Chondrocyte (in vitro differentiated cells): ENCODE data around the gene DSG2. TPM values are rescaled to one million over a fixed set of nuclear protein-coding genes. Genes with fewer than 3 reads are reported as not detected.
A peak's percentile ranks its signal among the peaks of the same experiment; 100 is the strongest.
"Not testable (repeated sequence)": the region's sequence is repeated elsewhere in the genome, so short reads cannot be mapped to it uniquely, and the experiment has no call there.

Experiments
- DNase-seq: peaks from one replicate; pipeline ENCODE4 v3.0.0; 2021; ENCODE audit warnings: mixed read lengths, low spot score
- H3K27ac Mint-ChIP-seq: one replicate; pipeline ENCODE4 v1.8.0; 2021; ENCODE audit warnings: mild to moderate bottlenecking, moderate library complexity, mixed read lengths; ENCODE audit not compliant: unreplicated experiment
- H3K27me3 Mint-ChIP-seq: 2 replicates; pipeline ENCODE4 v1.8.0; 2021; ENCODE audit warnings: low read depth, mixed read lengths
- H3K36me3 Mint-ChIP-seq: 2 replicates; pipeline ENCODE4 v1.8.0; 2021; ENCODE audit warnings: low read depth, mixed read lengths
- H3K4me1 Mint-ChIP-seq: 2 replicates; pipeline ENCODE4 v1.8.0; 2021; ENCODE audit warnings: low read depth, mild to moderate bottlenecking, mixed read lengths
- H3K4me3 Mint-ChIP-seq: one replicate; pipeline ENCODE4 v1.8.0; 2021; ENCODE audit warnings: mild to moderate bottlenecking, moderate library complexity, mixed read lengths; ENCODE audit not compliant: unreplicated experiment
- H3K9me3 Mint-ChIP-seq: 2 replicates; pipeline ENCODE4 v1.8.0; 2021; ENCODE audit warnings: low read depth, mixed read lengths
- CTCF ChIP-seq: fragments of 200-600 bp; sonication (generic); IDR thresholded peaks from 2 replicates; pipeline ENCODE4 v1.5.0; 2021; ENCODE audit warnings: antibody characterized with exemption, mild to moderate bottlenecking, moderate library complexity
- total RNA-seq: library from RNA; stranded (reverse); gene quantifications from 3 replicates; pipeline ENCODE4 v1.2.1, GENCODE V29; 2021

Gene DSG2
- total RNA-seq, 1 donor from 2014 or later = 45.0 TPM

GRCh38 chr18:31492671-31493070 is 5.3 kb upstream of the DSG2 start:
- DNase-seq = no peak
- peaks cover 4% of the 10 kb centered on the region for H3K9me3 Mint-ChIP-seq
- TF ChIP-seq CTCF = no peak

GRCh38 chr18:31493171-31493570 is 4.8 kb upstream of the DSG2 start:
- TF ChIP-seq CTCF = no peak
- no peaks in the 10 kb centered on the region for H3K27me3 Mint-ChIP-seq
- H3K36me3 Mint-ChIP-seq = no peaks in the 10 kb centered on the region
- DNase-seq = no peak
- no peak overlapping the region for H3K27ac Mint-ChIP-seq
- H3K9me3 Mint-ChIP-seq = peaks cover 4% of the 10 kb centered on the region
- H3K4me3 Mint-ChIP-seq = no peak overlapping the region
- H3K4me1 Mint-ChIP-seq = peaks cover under 1% of the 10 kb centered on the region

More at GRCh38 chr18:31492671-31493070, 5.3 kb upstream of the DSG2 start:
- no peaks in the 10 kb centered on the region for H3K27me3 Mint-ChIP-seq
- H3K27ac Mint-ChIP-seq = no peak overlapping the region
- no peaks in the 10 kb centered on the region for H3K36me3 Mint-ChIP-seq
- no peak overlapping the region for H3K4me3 Mint-ChIP-seq
- H3K4me1 Mint-ChIP-seq = peaks cover 5% of the 10 kb centered on the region

GRCh38 chr18:31493941-31494340 is 4.0 kb upstream of the DSG2 start:
- Mint-ChIP-seq H3K27me3 (no peaks in the 10 kb centered on the region), H3K9me3 (peaks cover 4% of the 10 kb centered on the region), H3K36me3 (no peaks in the 10 kb centered on the region), H3K27ac (no peak overlapping the region), H3K4me1 (peaks cover 2% of the 10 kb centered on the region), H3K4me3 (no peak overlapping the region)
- TF ChIP-seq CTCF = no peak
- no peak for DNase-seq

- not testable (repeated sequence) for H3K36me3 Mint-ChIP-seq, H3K27me3 Mint-ChIP-seq, DNase-seq, H3K9me3 Mint-ChIP-seq, H3K27ac Mint-ChIP-seq, H3K4me1 Mint-ChIP-seq, H3K4me3 Mint-ChIP-seq
These were observed 3.2 kb upstream of the DSG2 start for GRCh38 chr18:31494705-31495244.

- no peak overlapping the region for H3K27ac Mint-ChIP-seq
- TF ChIP-seq CTCF = no peak
- peaks cover 8% of the 10 kb centered on the region for H3K4me1 Mint-ChIP-seq
- no peaks in the 10 kb centered on the region for H3K9me3 Mint-ChIP-seq
- H3K36me3 Mint-ChIP-seq = no peaks in the 10 kb centered on the region
- DNase-seq = no peak
- H3K27me3 Mint-ChIP-seq = no peaks in the 10 kb centered on the region
- H3K4me3 Mint-ChIP-seq = peak overlapping the region; percentile 89
These were observed 557 bp upstream of the DSG2 start for GRCh38 chr18:31497404-31497835.
